HepG2 (cell line): ENCODE data around the gene GPR61. TPM values are rescaled to one million over a fixed set of nuclear protein-coding genes. Genes with fewer than 3 reads are reported as not detected.
A peak's percentile ranks its signal among the peaks of the same experiment; 100 is the strongest.

ENCODE experiments used
- ATAC-seq: fragments of 200-7000 bp; cut with Tn5 transposase; 3 replicates; pipeline ENCODE4 v1.9.1; 2020; ENCODE audit warnings: mild to moderate bottlenecking, moderate library complexity
- BruUV-seq: library from RNA; stranded (reverse); fragments of 400-500 nt; replicated peaks from 2 replicates; lab custom pipeline; 2021; lab: Mats Ljungman, UMichigan
- CTCF ChIA-PET: fragments of 300-600 bp; formaldehyde crosslinking; extraction: SDS; loops from one replicate; lab custom pipeline; 2021; ENCODE audit warnings: low total read pairs, inconsistent platforms, low intra/inter-chr PET ratio; lab: Yijun Ruan, JAX
- POLR2A ChIA-PET: fragments of 350-600 bp; sonication (Branson Sonifier 250); formaldehyde crosslinking; loops from one replicate; lab custom pipeline; 2020; ENCODE audit warnings: antibody characterized with exemption, inconsistent platforms; lab: Yijun Ruan, JAX
- DNase-seq: peaks from one replicate; pipeline ENCODE4 v3.0.0-alpha.2; 2015; ENCODE audit warnings: low spot score
- FAIRE-seq: peaks from 3 replicates; lab custom pipeline; 2011; peaks lifted over from hg19 to GRCh38; lab: Jason Lieb, UNC
- H2AFZ ChIP-seq: one replicate; pipeline ENCODE4 v1.6.1; 2011; ENCODE audit warnings: low read length, inconsistent platforms
- H3K27ac ChIP-seq: fragments of 300-600 bp; 3 replicates; pipeline ENCODE4 v1.8.0; 2011; ENCODE audit warnings: mixed run types, mild to moderate bottlenecking, mixed read lengths, low read length, inconsistent platforms; ENCODE audit not compliant: insufficient read depth; ENCODE audit errors: extremely low read length
- H3K27me3 ChIP-seq, 2 experiments: fragments of 200-600 bp in 1 of 2; 2 replicates in 1 of 2; 3 replicates in 1 of 2; pipeline versions ENCODE4 v1.6.0 to v1.8.0; 2011; ENCODE audit warnings: low read length in 2 of 2, mild to moderate bottlenecking in 2 of 2, moderate library complexity in 2 of 2, inconsistent platforms in 1 of 2; ENCODE audit not compliant: insufficient read depth in 2 of 2, control insufficient read depth in 1 of 2
- H3K36me3 ChIP-seq, 2 experiments: fragments of 200-600 bp in 1 of 2; replicated peaks in 1 of 2; 2 replicates in 1 of 2; 3 replicates in 1 of 2; pipeline versions ENCODE4 v1.5.1 to v1.8.0; 2011; ENCODE audit warnings: low read length in 2 of 2, inconsistent platforms in 1 of 2; ENCODE audit not compliant: insufficient read depth in 2 of 2, control insufficient read depth in 1 of 2
- H3K4me1 ChIP-seq: 2 replicates; pipeline ENCODE4 v1.5.1; 2012; ENCODE audit warnings: low read length, inconsistent platforms; ENCODE audit not compliant: insufficient read depth
- H3K4me2 ChIP-seq: 2 replicates; pipeline ENCODE4 v1.6.0; 2011; ENCODE audit warnings: low read depth, low read length, inconsistent platforms
- H3K4me3 ChIP-seq, 3 experiments: fragments of 200-600 bp in 1 of 3; sonication (generic), shearing (Covaris generic) in 1 of 3; replicated peaks in 1 of 3; 2 replicates each; pipeline ENCODE4 v1.5.1; 2011 to 2016; ENCODE audit warnings: low read length in 3 of 3, inconsistent platforms in 2 of 3, low read depth in 2 of 3, mild to moderate bottlenecking in 2 of 3, control low read depth in 1 of 3, mixed read lengths in 1 of 3; ENCODE audit not compliant: insufficient read depth in 1 of 3
- H3K79me2 ChIP-seq: one replicate; pipeline ENCODE4 v1.6.1; 2011; ENCODE audit warnings: low read length, inconsistent platforms; ENCODE audit not compliant: insufficient read depth
- H3K9ac ChIP-seq: 2 replicates; pipeline ENCODE4 v1.6.0; 2011; ENCODE audit warnings: mild to moderate bottlenecking, low read depth, low read length, inconsistent platforms; ENCODE audit not compliant: insufficient read depth
- H3K9me3 ChIP-seq: 2 replicates; pipeline ENCODE4 v1.5.1; 2012; ENCODE audit warnings: mild to moderate bottlenecking, low read length
- H4K20me1 ChIP-seq: 2 replicates; pipeline ENCODE4 v1.6.0; 2011; ENCODE audit warnings: inconsistent platforms, mild to moderate bottlenecking, low read length, moderate library complexity; ENCODE audit not compliant: insufficient read depth
- GATAD2A ChIP-seq: IDR thresholded peaks from 2 replicates; pipeline ENCODE4 v1.6.1; 2016
- HOXA3 ChIP-seq: sonication (generic); formaldehyde crosslinking; IDR thresholded peaks from 2 replicates; pipeline ENCODE4 v1.5.0; 2020; ENCODE audit warnings: missing genetic modification reagents
- IKZF4 ChIP-seq: sonication (generic); formaldehyde crosslinking; IDR thresholded peaks from 2 replicates; pipeline ENCODE4 v1.5.1; 2020; ENCODE audit warnings: borderline replicate concordance, mild to moderate bottlenecking, low read depth, missing genetic modification reagents; ENCODE audit errors: not compliant biosample characterization
- MED1 ChIP-seq: sonication (generic); formaldehyde crosslinking; IDR thresholded peaks from 2 replicates; pipeline ENCODE4 v1.4.0; 2020; ENCODE audit warnings: missing genetic modification reagents
- MNT ChIP-seq: fragments of 450-650 bp; IDR thresholded peaks from 2 replicates; pipeline ENCODE4 v1.6.1; 2016
- NFKBIZ ChIP-seq: IDR thresholded peaks from 2 replicates; pipeline ENCODE4 v1.6.1; 2018; ENCODE audit warnings: missing genetic modification reagents, missing compliant biosample characterization
- NONO ChIP-seq, 2 experiments: fragments of 450-650 bp in 1 of 2; sonication (generic) in 1 of 2; formaldehyde crosslinking in 1 of 2; IDR thresholded peaks in 1 of 2; conservative IDR thresholded peaks in 1 of 2; 2 replicates each; pipeline versions ENCODE4 v1.6.1 to v1.8.0; 2017 to 2022; ENCODE audit warnings: mild to moderate bottlenecking in 1 of 2, missing genetic modification reagents in 1 of 2, moderate library complexity in 1 of 2
- PITX1 ChIP-seq: sonication (generic); formaldehyde crosslinking; IDR thresholded peaks from 2 replicates; pipeline ENCODE4 v1.5.1; 2020; ENCODE audit warnings: mild to moderate bottlenecking, missing genetic modification reagents
- SOX13 ChIP-seq, 3 experiments: fragments of 450-650 bp in 1 of 3; sonication (generic) in 1 of 3; formaldehyde crosslinking in 1 of 3; IDR thresholded peaks in 2 of 3; conservative IDR thresholded peaks in 1 of 3; 2 replicates each; pipeline versions ENCODE4 v1.5.0 to v1.6.1; 2016 to 2020; ENCODE audit warnings: antibody characterized with exemption in 1 of 3, mild to moderate bottlenecking in 1 of 3, missing compliant biosample characterization in 1 of 3, missing genetic modification reagents in 1 of 3, moderate library complexity in 1 of 3
- SOX5 ChIP-seq: IDR thresholded peaks from 2 replicates; pipeline ENCODE4 v1.6.1; 2016; ENCODE audit warnings: borderline replicate concordance
- ZNF124 ChIP-seq: sonication (generic); formaldehyde crosslinking; IDR thresholded peaks from 2 replicates; pipeline ENCODE4 v1.4.0; 2020; ENCODE audit warnings: missing genetic modification reagents
- ZNF136 ChIP-seq: sonication (generic); formaldehyde crosslinking; IDR thresholded peaks from 2 replicates; pipeline ENCODE4 v1.8.1; 2022; ENCODE audit warnings: low read depth, mild to moderate bottlenecking, moderate library complexity, missing genetic modification reagents
- ZNF362 ChIP-seq: sonication (generic); formaldehyde crosslinking; IDR thresholded peaks from 2 replicates; pipeline ENCODE4 v1.4.0; 2020; ENCODE audit warnings: missing genetic modification reagents, mild to moderate bottlenecking, borderline replicate concordance
- ZNF512B ChIP-seq: sonication (generic); formaldehyde crosslinking; IDR thresholded peaks from 2 replicates; pipeline ENCODE4 v1.5.1; 2020; ENCODE audit warnings: missing genetic modification reagents, mild to moderate bottlenecking, borderline replicate concordance
- ZSCAN20 ChIP-seq: sonication (generic); formaldehyde crosslinking; IDR thresholded peaks from 2 replicates; pipeline ENCODE4 v1.4.0; 2020; ENCODE audit warnings: missing genetic modification reagents, mild to moderate bottlenecking, borderline replicate concordance
- WGBS: methylation state at CpG from one replicate; pipeline ENCODE4 v1.1.6; 2017; ENCODE audit warnings: low lambda C conversion rate; 5-methylcytosine and 5-hydroxymethylcytosine counted together
- in situ Hi-C: cut with HindIII; loops from 2 replicates; pipeline ENCODE4 v1.10.0; 2017; ENCODE audit warnings: low pct_unique_long_range_greater_than_20kb; ENCODE audit not compliant: extremely low pct_ligation_motif_present
- intact Hi-C: fragments of 100-400 bp; cut with micrococcal nuclease; formaldehyde crosslinking; loops from one replicate; pipeline ENCODE4 v1.10.0; 2022; ENCODE audit not compliant: unreplicated experiment
- polyA plus RNA-seq, 8 experiments: library from polyadenylated mRNA; depleted of rRNA in 3 of 8; stranded (reverse) in 7 of 8; unstranded in 1 of 8; fragments of >200 nt; fragmentation: Illumina TruSeq in 4 of 8; extraction: Trizol in 4 of 8; gene quantifications; 2 replicates each; pipeline versions ENCODE4 v1.2.1 to v1.2.3, GENCODE V29; 2011 to 2016; ENCODE audit warnings: low read depth in 4 of 8, missing spikeins in 1 of 8, mixed read lengths in 1 of 8; ENCODE audit not compliant: insufficient read depth in 1 of 8
- total RNA-seq, 5 experiments: library from RNA; depleted of rRNA; stranded (reverse); fragments of >200 nt; fragmentation: Illumina TruSeq; extraction: Trizol; gene quantifications; 2 replicates each; pipeline ENCODE4 v1.2.3, GENCODE V29; 2016; ENCODE audit warnings: low read depth in 1 of 5

Gene GPR61
- total and polyA plus RNA-seq, 2 of the 13 experiments (the other 11 are each of a cell fraction or from before 2014, with no cell fraction given) = not detected

DNA sequence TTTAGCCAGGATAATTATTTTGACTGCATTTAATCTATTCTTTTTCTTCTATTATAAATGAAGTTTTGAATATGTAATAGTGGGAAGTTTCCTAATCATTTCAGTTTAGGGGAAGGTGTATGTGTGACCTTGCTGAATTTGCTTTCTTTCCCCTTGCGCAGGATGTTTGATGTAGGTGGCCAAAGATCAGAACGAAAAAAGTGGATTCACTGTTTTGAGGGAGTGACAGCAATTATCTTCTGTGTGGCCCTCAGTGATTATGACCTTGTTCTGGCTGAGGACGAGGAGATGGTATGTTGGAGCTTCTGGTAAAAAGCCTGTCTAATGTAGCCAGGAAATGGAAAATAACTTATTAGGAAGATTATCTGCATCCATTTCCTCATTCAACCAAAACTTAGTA, 46.4 kb downstream of the GPR61 start:
- no peak overlapping the region for H2AFZ ChIP-seq
- H3K27ac ChIP-seq = peak overlapping the region; percentile 54
- no peak overlapping the region for H3K4me3 ChIP-seq
- no TSS peak for BruUV-seq
- H3K4me1 ChIP-seq = peaks cover 54% of the 10 kb centered on the region
- H4K20me1 ChIP-seq = no peaks in the 10 kb centered on the region
- ATAC-seq (peak; percentile 90), DNase-seq (peak; percentile 61), FAIRE-seq (peak; percentile 77)
- intact Hi-C loops (loop anchor here (5.0 kb wide), 1 partner anchor 39 kb away; the partner anchor contains the start of gene GNAI3), in situ Hi-C loops (no loop called here)
- H3K79me2 ChIP-seq = no peaks in the 10 kb centered on the region
- WGBS = 24% methylated on average over 3 of the region's 3 CpGs
- H3K4me2 ChIP-seq = peak overlapping the region; percentile 23; the same call in 1 of the 2 replicates
- peaks cover 14 to 38% of the 10 kb centered on the region in 2 experiments for H3K36me3 ChIP-seq
- no peaks in the 10 kb centered on the region; a peak in 1 of 5 replicates for H3K27me3 ChIP-seq
- CTCF ChIA-PET = no interaction called here
- no peak overlapping the region for H3K9ac ChIP-seq
- no peaks in the 10 kb centered on the region for H3K9me3 ChIP-seq
- POLR2A ChIA-PET = no interaction called here
- no peak for TF ChIP-seq MNT
- 0 out of 2 replicates have a peak, but pooled peaks have one; percentile 51 for TF ChIP-seq NFKBIZ (CRISPR knock-in tag)
- TF ChIP-seq HOXA3 (CRISPR knock-in tag) = peak; percentile 39; the same call in 1 of the 2 replicates
- no peak for TF ChIP-seq ZNF136 (CRISPR knock-in tag)
- TF ChIP-seq SOX5 = peak; percentile 79; the same call in 1 of the 2 replicates
- TF ChIP-seq SOX13 (IDR thresholded peaks at IDR 0.05) = no peak
- TF ChIP-seq SOX13 (CRISPR knock-in tag; conservative IDR thresholded peaks at IDR 0.05 in 1 of 2, IDR thresholded peaks at IDR 0.05 in 1 of 2) = peak in 1 of 2 experiments; percentile 71; a peak in 2 of 4 replicates
- no peak for TF ChIP-seq ZNF512B
- TF ChIP-seq ZNF124 (CRISPR knock-in tag) = peak; percentile 32; the same call in 1 of the 2 replicates
- no peak for TF ChIP-seq IKZF4 (CRISPR knock-in tag)
- peak; percentile 71 for TF ChIP-seq MED1 (CRISPR knock-in tag)
- TF ChIP-seq GATAD2A (CRISPR knock-in tag) = peak; percentile 66
- peak; percentile 88 for TF ChIP-seq ZNF362 (CRISPR knock-in tag)
- TF ChIP-seq PITX1 = peak; percentile 56; the same call in 1 of the 2 replicates
- 0 out of 2 replicates have a peak, but pooled peaks have one; percentile 47 for TF ChIP-seq ZSCAN20 (CRISPR knock-in tag)
- TF ChIP-seq NONO (IDR thresholded peaks at IDR 0.05) = no peak
- no peak; the same call in 1 of the 2 replicates for TF ChIP-seq NONO (CRISPR knock-in tag; conservative IDR thresholded peaks at IDR 0.05)
